ENCODE data around the gene METRN. TPM values are rescaled to one million over a fixed set of nuclear protein-coding genes. Genes with fewer than 3 reads are reported as not detected.
"Not testable (repeated sequence)": the region's sequence is repeated elsewhere in the genome, so short reads cannot be mapped to it uniquely, and the experiment has no call there.

The METRN gene
- total and polyA plus RNA-seq, 9 donors, result 33.3 to 49.6 (median 35.6) TPM

GRCh38 chr16:683396-684070 lies 31.4 kb upstream of the METRN start:
- peak overlapping the region; percentile 61 for H3K4me3 ChIP-seq (ENCODE audit: low read length)
- no peaks in the 10 kb centered on the region for H3K27me3 ChIP-seq (ENCODE audit: control insufficient read depth, insufficient read depth, low read length)
- no peak for DNase-seq
- peaks cover 44% of the 10 kb centered on the region for H3K4me1 ChIP-seq (ENCODE audit: control insufficient read depth, insufficient read depth, low read length)
- 4% methylated on average over 45 of the region's 57 CpGs for WGBS (ENCODE audit: insufficient coverage)
- no peaks in the 10 kb centered on the region for H3K9me3 ChIP-seq (replicated peaks; ENCODE audit: control insufficient read depth, low read depth, low read length)
- peaks cover 50% of the 10 kb centered on the region for H3K36me3 ChIP-seq (ENCODE audit: control insufficient read depth, insufficient read depth, low read length)
- no peak overlapping the region for H3K27ac ChIP-seq (ENCODE audit: low read length)

DNA sequence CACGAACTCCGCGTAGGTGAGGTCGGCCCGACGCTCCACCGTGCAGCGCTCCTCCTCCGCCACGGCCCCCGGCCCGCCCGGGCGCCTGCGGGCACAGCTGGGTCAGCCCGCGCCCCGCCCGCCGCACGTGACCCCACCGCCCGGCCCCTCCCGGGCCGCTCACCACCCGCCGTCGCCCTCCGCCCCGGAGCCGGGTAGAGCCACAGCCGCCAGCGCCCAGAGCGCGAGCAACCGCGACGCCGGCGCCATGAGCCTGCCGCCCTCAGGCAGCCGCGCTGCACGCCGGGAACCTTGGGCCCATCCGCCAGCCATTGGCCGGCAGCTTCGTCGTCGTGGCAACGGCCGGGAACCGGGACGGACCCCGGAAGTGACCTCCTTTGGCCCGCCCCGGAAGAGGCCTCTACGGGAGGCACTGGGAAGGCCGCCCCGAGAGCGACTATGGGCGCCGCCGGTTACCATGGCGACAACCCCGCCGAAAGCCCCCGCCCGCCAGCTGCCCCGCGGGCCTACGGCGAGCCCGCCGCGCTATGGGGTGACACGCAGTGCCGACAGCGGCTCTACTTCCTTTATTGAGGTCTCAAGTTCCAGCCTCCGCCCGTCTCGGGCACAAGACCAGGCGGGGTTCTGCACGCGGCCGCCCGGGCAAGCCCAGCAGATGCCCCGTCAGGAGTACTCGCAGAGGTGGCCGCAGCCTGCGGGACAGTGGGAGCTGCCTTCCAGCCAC lies 30.7 kb upstream of the METRN start, which contains the start of gene JMJD8:
Gene JMJD8, minus strand, starts transcription at position 264 of the 724 bp plus-strand sequence. Its CDS starts 15 bp downstream, at position 249.
- 3% methylated on average over 91 of the region's 91 CpGs for WGBS (ENCODE audit: insufficient coverage)
- H3K4me3 ChIP-seq (ENCODE audit: low read length), result peak within 1 kb of the TSS; percentile 61

GRCh38 chr16:684961-685696 lies 29.8 kb upstream of the METRN start:
- 88% methylated on average over 61 of the region's 61 CpGs for WGBS (ENCODE audit: insufficient coverage)
- peaks cover 45% of the 10 kb centered on the region for H3K4me1 ChIP-seq (ENCODE audit: control insufficient read depth, insufficient read depth, low read length)

More for the DNA sequence above, 30.7 kb upstream of the METRN start, which contains the start of gene JMJD8:
- H3K27me3 ChIP-seq (ENCODE audit: control insufficient read depth, insufficient read depth, low read length), result no peaks in the 10 kb centered on the region
- peaks cover 50% of the 10 kb centered on the region for H3K36me3 ChIP-seq (ENCODE audit: control insufficient read depth, insufficient read depth, low read length)
- peak within 1 kb of the TSS; percentile 42 for H3K27ac ChIP-seq (ENCODE audit: low read length)
- no peaks in the 10 kb centered on the region for H3K9me3 ChIP-seq (replicated peaks; ENCODE audit: control insufficient read depth, low read depth, low read length)
- DNase-seq, result peak; percentile 98
- H3K4me1 ChIP-seq (ENCODE audit: control insufficient read depth, insufficient read depth, low read length), result peaks cover 42% of the 10 kb centered on the region

DNA sequence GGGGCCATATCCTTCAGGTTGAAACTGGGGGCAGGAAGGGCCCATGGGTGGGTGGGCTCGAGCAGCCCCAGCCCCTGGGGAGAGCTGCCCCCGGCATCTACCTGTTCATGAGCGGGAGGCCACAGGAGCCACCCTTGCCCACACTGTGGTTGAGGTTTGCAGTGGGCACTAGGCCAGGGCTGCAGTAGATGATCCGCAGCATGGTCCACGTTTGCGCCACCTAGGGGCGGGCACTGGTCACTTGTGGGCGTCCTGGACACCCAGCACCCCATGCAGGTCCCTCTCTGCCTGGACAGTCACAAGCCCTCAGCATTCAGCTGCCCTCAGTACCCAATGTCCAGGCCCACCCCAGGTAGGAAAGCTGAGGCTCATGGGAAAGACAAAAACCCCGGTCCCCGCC lies 29.0 kb upstream of the METRN start:
- WGBS (ENCODE audit: insufficient coverage), result 72% methylated on average over 9 of the region's 10 CpGs
- H3K36me3 ChIP-seq (ENCODE audit: control insufficient read depth, insufficient read depth, low read length), result peaks cover 50% of the 10 kb centered on the region
- peaks cover 48% of the 10 kb centered on the region for H3K4me1 ChIP-seq (ENCODE audit: control insufficient read depth, insufficient read depth, low read length)
- H3K4me3 ChIP-seq (ENCODE audit: low read length), result no peak overlapping the region
- H3K27me3 ChIP-seq (ENCODE audit: control insufficient read depth, insufficient read depth, low read length), result peaks cover 3% of the 10 kb centered on the region
- no peak overlapping the region for H3K27ac ChIP-seq (ENCODE audit: low read length)
- no peak for DNase-seq
- H3K9me3 ChIP-seq (replicated peaks; ENCODE audit: control insufficient read depth, low read depth, low read length), result no peaks in the 10 kb centered on the region

More at GRCh38 chr16:684961-685696, 29.8 kb upstream of the METRN start:
- peak; percentile 41 for DNase-seq
- H3K9me3 ChIP-seq (replicated peaks; ENCODE audit: control insufficient read depth, low read depth, low read length), result no peaks in the 10 kb centered on the region
- H3K4me3 ChIP-seq (ENCODE audit: low read length), result peak overlapping the region; percentile 61
- no peak overlapping the region for H3K27ac ChIP-seq (ENCODE audit: low read length)
- H3K27me3 ChIP-seq (ENCODE audit: control insufficient read depth, insufficient read depth, low read length), result no peaks in the 10 kb centered on the region
- H3K36me3 ChIP-seq (ENCODE audit: control insufficient read depth, insufficient read depth, low read length), result peaks cover 50% of the 10 kb centered on the region

- H3K4me3 ChIP-seq (ENCODE audit: low read length), result no peak overlapping the region
- peaks cover 9% of the 10 kb centered on the region for H3K27me3 ChIP-seq (ENCODE audit: control insufficient read depth, insufficient read depth, low read length)
- no peaks in the 10 kb centered on the region for H3K9me3 ChIP-seq (replicated peaks; ENCODE audit: control insufficient read depth, low read depth, low read length)
- H3K36me3 ChIP-seq (ENCODE audit: control insufficient read depth, insufficient read depth, low read length), result peaks cover 45% of the 10 kb centered on the region
- H3K27ac ChIP-seq (ENCODE audit: low read length), result no peak overlapping the region
- no peak for DNase-seq
- peaks cover 41% of the 10 kb centered on the region for H3K4me1 ChIP-seq (ENCODE audit: control insufficient read depth, insufficient read depth, low read length)
- WGBS (ENCODE audit: insufficient coverage), result 92% methylated on average over 51 of the region's 51 CpGs
These were observed 28.3 kb upstream of the METRN start for GRCh38 chr16:686459-687260.

DNA sequence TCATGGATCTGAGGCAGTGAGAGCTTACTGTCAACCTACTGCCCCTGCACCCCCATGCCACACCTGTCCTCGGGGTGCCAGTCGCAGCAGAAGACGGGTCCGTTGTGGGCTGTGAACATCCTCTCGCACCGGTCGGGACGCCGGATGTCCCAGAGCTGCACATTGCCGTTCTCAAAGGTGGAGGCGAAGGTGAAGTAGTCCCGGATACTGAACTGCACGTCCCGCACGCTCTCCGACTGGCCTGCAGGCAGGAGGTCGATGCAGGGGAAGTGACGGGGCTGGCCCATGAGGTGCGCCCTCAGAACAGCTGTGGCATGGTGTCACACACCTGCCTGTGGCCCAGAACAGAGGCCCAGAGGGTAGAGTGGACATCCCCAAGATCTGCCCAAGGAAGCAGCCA lies 27.4 kb upstream of the METRN start:
- no peak for DNase-seq
- 92% methylated on average over 18 of the region's 19 CpGs for WGBS (ENCODE audit: insufficient coverage)
- Histone ChIP-seq H3K4me1 (ENCODE audit: control insufficient read depth, insufficient read depth, low read length) (peaks cover 37% of the 10 kb centered on the region), H3K9me3 (replicated peaks; ENCODE audit: control insufficient read depth, low read depth, low read length) (no peaks in the 10 kb centered on the region), H3K4me3 (ENCODE audit: low read length) (no peak overlapping the region), H3K27ac (ENCODE audit: low read length) (no peak overlapping the region), H3K36me3 (ENCODE audit: control insufficient read depth, insufficient read depth, low read length) (peaks cover 36% of the 10 kb centered on the region), H3K27me3 (ENCODE audit: control insufficient read depth, insufficient read depth, low read length) (peaks cover 17% of the 10 kb centered on the region)

DNA sequence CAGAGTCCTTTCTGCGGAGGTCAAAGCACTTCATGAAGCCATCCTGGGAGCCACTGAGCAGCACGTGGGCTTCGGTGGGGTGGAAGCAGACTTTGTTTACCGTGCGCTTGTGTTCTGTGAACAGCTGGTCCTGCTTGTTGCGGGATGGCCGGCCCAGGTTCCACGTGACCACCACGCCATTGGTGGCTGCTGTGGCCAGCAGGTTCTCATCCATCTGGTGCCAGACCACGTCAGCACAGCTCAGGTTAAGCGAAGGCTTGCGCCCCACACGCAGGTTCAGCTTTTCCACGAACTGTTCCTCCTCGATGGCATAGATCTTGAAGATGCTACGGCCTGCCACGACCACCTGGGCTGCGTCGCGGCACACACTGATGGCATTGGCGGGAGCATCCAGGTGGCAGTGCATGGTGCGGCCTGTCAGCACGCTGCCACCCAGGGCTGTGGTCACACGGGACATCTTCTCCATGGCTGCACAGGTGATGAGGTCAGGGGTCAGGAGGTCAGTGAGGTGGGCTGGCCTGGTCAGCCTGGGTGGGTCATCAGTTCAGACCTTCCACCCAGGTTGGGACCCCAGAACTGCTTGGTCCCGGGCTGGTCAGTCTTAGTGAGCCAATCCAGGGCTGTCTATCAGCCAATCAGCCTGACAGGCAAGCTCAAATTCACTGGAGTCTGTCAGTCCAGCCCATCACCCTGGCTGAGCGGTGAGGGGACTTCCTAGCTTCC lies 25.6 kb upstream of the METRN start:
- Histone ChIP-seq H3K4me1 (ENCODE audit: control insufficient read depth, insufficient read depth, low read length) (peaks cover 27% of the 10 kb centered on the region), H3K9me3 (replicated peaks; ENCODE audit: control insufficient read depth, low read depth, low read length) (no peaks in the 10 kb centered on the region), H3K27me3 (ENCODE audit: control insufficient read depth, insufficient read depth, low read length) (peaks cover 35% of the 10 kb centered on the region), H3K36me3 (ENCODE audit: control insufficient read depth, insufficient read depth, low read length) (peaks cover 25% of the 10 kb centered on the region), H3K4me3 (ENCODE audit: low read length) (peak overlapping the region; percentile 91), H3K27ac (ENCODE audit: low read length) (peak overlapping the region; percentile 80)
- 84% methylated on average over 26 of the region's 26 CpGs for WGBS (ENCODE audit: insufficient coverage)
- no peak for DNase-seq

- Histone ChIP-seq H3K27me3 (ENCODE audit: control insufficient read depth, insufficient read depth, low read length) (peaks cover 53% of the 10 kb centered on the region), H3K36me3 (ENCODE audit: control insufficient read depth, insufficient read depth, low read length) (peaks cover 14% of the 10 kb centered on the region), H3K4me1 (ENCODE audit: control insufficient read depth, insufficient read depth, low read length) (peaks cover 30% of the 10 kb centered on the region)
- not testable (repeated sequence) for H3K27ac ChIP-seq (ENCODE audit: low read length); DNase-seq; H3K9me3 ChIP-seq (replicated peaks; ENCODE audit: control insufficient read depth, low read depth, low read length); H3K4me3 ChIP-seq (ENCODE audit: low read length)
- 82% methylated on average over 10 of the region's 16 CpGs for WGBS (ENCODE audit: insufficient coverage)
These were observed 23.7 kb upstream of the METRN start for GRCh38 chr16:691242-691641.

Measured in muscle of leg (tissue), 11 donors.